HepG2 (cell line): ENCODE measurements around the gene RAD54L2. TPM values are rescaled to one million over a fixed set of nuclear protein-coding genes. Genes with fewer than 3 reads are reported as not detected.

Experiments used
- ARID2 ChIP-seq: sonication (generic); formaldehyde crosslinking; IDR thresholded peaks from 2 replicates; pipeline ENCODE4 v1.8.1; 2022; ENCODE audit warnings: mild to moderate bottlenecking, missing genetic modification reagents, borderline replicate concordance
- ATF7-NPFF ChIP-seq: sonication (generic); formaldehyde crosslinking; IDR thresholded peaks from 2 replicates; pipeline ENCODE4 v1.8.1; 2023; ENCODE audit warnings: mild to moderate bottlenecking, low read depth, missing genetic modification reagents, moderate library complexity
- BORCS8-MEF2B ChIP-seq: sonication (generic); formaldehyde crosslinking; IDR thresholded peaks from 2 replicates; pipeline ENCODE4 v1.8.0; 2022; ENCODE audit warnings: mild to moderate bottlenecking, missing genetic modification reagents
- CBFB ChIP-seq: sonication (generic); formaldehyde crosslinking; IDR thresholded peaks from 2 replicates; pipeline ENCODE4 v1.4.0; 2020; ENCODE audit warnings: missing genetic modification reagents
- FOXM1 ChIP-seq: sonication (generic); formaldehyde crosslinking; IDR thresholded peaks from 2 replicates; pipeline ENCODE4 v1.5.0; 2020; ENCODE audit warnings: missing genetic modification reagents
- JDP2 ChIP-seq: sonication (generic); formaldehyde crosslinking; IDR thresholded peaks from 2 replicates; pipeline ENCODE4 v1.8.1; 2022; ENCODE audit warnings: missing genetic modification reagents, borderline replicate concordance
- LCORL ChIP-seq, 2 experiments: fragments of 450-650 bp in 1 of 2; sonication (generic) in 1 of 2; formaldehyde crosslinking in 1 of 2; IDR thresholded peaks; 2 replicates each; pipeline versions ENCODE4 v1.5.0 to v1.6.1; 2017 to 2020; ENCODE audit warnings: antibody characterized with exemption in 1 of 2, missing genetic modification reagents in 1 of 2
- MIXL1 ChIP-seq: IDR thresholded peaks from 2 replicates; pipeline ENCODE4 v1.6.1; 2016
- MTA1 ChIP-seq: sonication (generic); formaldehyde crosslinking; IDR thresholded peaks from 2 replicates; pipeline ENCODE4 v1.4.0; 2020; ENCODE audit warnings: missing genetic modification reagents, mild to moderate bottlenecking, borderline replicate concordance
- PBX2 ChIP-seq: IDR thresholded peaks from 2 replicates; pipeline ENCODE4 v1.6.1; 2016; ENCODE audit warnings: control low read depth
- POLR2G ChIP-seq: fragments of 200-400 bp; formaldehyde crosslinking; IDR thresholded peaks from 2 replicates; pipeline ENCODE4 v1.6.1; 2018; ENCODE audit warnings: mild to moderate bottlenecking, low read depth, low read length, moderate library complexity
- RBFOX2 ChIP-seq: fragments of 200-400 bp; formaldehyde crosslinking; IDR thresholded peaks from 2 replicates; pipeline ENCODE4 v1.6.1; 2017; ENCODE audit warnings: low read depth, mild to moderate bottlenecking, low read length
- REL ChIP-seq: sonication (generic); formaldehyde crosslinking; conservative IDR thresholded peaks from 2 replicates; pipeline ENCODE4 v1.8.0; 2022; ENCODE audit warnings: mild to moderate bottlenecking, missing genetic modification reagents, moderate library complexity
- SRY ChIP-seq: sonication (generic); formaldehyde crosslinking; IDR thresholded peaks from 2 replicates; pipeline ENCODE4 v1.8.0; 2022; ENCODE audit warnings: mild to moderate bottlenecking, missing genetic modification reagents
- TBP ChIP-seq: sonication (generic); formaldehyde crosslinking; IDR thresholded peaks from 2 replicates; pipeline ENCODE4 v1.5.0; 2020; ENCODE audit warnings: missing genetic modification reagents
- TFDP2 ChIP-seq: sonication (generic); formaldehyde crosslinking; IDR thresholded peaks from 2 replicates; pipeline ENCODE4 v1.4.0; 2020; ENCODE audit warnings: missing genetic modification reagents
- TFE3 ChIP-seq: IDR thresholded peaks from 2 replicates; pipeline ENCODE4 v1.6.1; 2016
- ZNF253 ChIP-seq: sonication (generic); formaldehyde crosslinking; IDR thresholded peaks from 2 replicates; pipeline ENCODE4 v1.8.0; 2022; ENCODE audit warnings: mild to moderate bottlenecking, missing genetic modification reagents, borderline replicate concordance
- ZNF546 ChIP-seq: sonication (generic); formaldehyde crosslinking; conservative IDR thresholded peaks from 2 replicates; pipeline ENCODE4 v1.8.1; 2023; ENCODE audit warnings: mild to moderate bottlenecking, missing genetic modification reagents
- ZNF597 ChIP-seq: sonication (generic); formaldehyde crosslinking; IDR thresholded peaks from 2 replicates; pipeline ENCODE4 v1.5.0; 2020; ENCODE audit warnings: missing genetic modification reagents
- ZNF598 ChIP-seq: sonication (generic); formaldehyde crosslinking; IDR thresholded peaks from 2 replicates; pipeline ENCODE4 v1.5.1; 2020; ENCODE audit warnings: mild to moderate bottlenecking, missing genetic modification reagents, borderline replicate concordance
- ZNF614 ChIP-seq: IDR thresholded peaks from 2 replicates; pipeline ENCODE4 v1.6.1; 2018; ENCODE audit warnings: missing biosample characterization, missing genetic modification reagents, inconsistent platforms, borderline replicate concordance
- ZNF616 ChIP-seq: sonication (generic); formaldehyde crosslinking; IDR thresholded peaks from 2 replicates; pipeline ENCODE4 v1.5.0; 2020; ENCODE audit warnings: low read depth, mild to moderate bottlenecking, missing genetic modification reagents
- ZNF781 ChIP-seq: sonication (generic); formaldehyde crosslinking; IDR thresholded peaks from 2 replicates; pipeline ENCODE4 v1.5.1; 2020; ENCODE audit warnings: borderline replicate concordance, mild to moderate bottlenecking, missing genetic modification reagents; ENCODE audit errors: not compliant biosample characterization
- polyA plus RNA-seq, 8 experiments: library from polyadenylated mRNA; depleted of rRNA in 3 of 8; stranded (reverse) in 7 of 8; unstranded in 1 of 8; fragments of >200 nt; fragmentation: Illumina TruSeq in 4 of 8; extraction: Trizol in 4 of 8; gene quantifications; 2 replicates each; pipeline versions ENCODE4 v1.2.1 to v1.2.3, GENCODE V29; 2011 to 2016; ENCODE audit warnings: low read depth in 4 of 8, missing spikeins in 1 of 8, mixed read lengths in 1 of 8; ENCODE audit not compliant: insufficient read depth in 1 of 8
- total RNA-seq, 5 experiments: library from RNA; depleted of rRNA; stranded (reverse); fragments of >200 nt; fragmentation: Illumina TruSeq; extraction: Trizol; gene quantifications; 2 replicates each; pipeline ENCODE4 v1.2.3, GENCODE V29; 2016; ENCODE audit warnings: low read depth in 1 of 5

Gene RAD54L2
- total and polyA plus RNA-seq, 2 of the 13 experiments (the other 11 are each of a cell fraction or from before 2014, with no cell fraction given), result 5.5 to 14.8 TPM

GRCh38 chr3:51538459-51539290 lies at the start of gene RAD54L2 (continued):
- peak; percentile 62; the same call in 1 of the 2 replicates for TF ChIP-seq ARID2
- no peak for TF ChIP-seq ZNF597 (CRISPR knock-in tag)
- no peak for TF ChIP-seq FOXM1
- TF ChIP-seq ZNF253 (CRISPR knock-in tag), result peak; percentile 88; the same call in 1 of the 2 replicates
- TF ChIP-seq POLR2G, result peak; percentile 77
- TF ChIP-seq PBX2, result no peak
- TF ChIP-seq ZNF546 (CRISPR knock-in tag), result no peak
- no peak for TF ChIP-seq LCORL (IDR thresholded peaks at IDR 0.05)
- peak; percentile 76 for TF ChIP-seq LCORL (CRISPR knock-in tag; IDR thresholded peaks at IDR 0.05)
- TF ChIP-seq MTA1 (CRISPR knock-in tag), result peak; percentile 85; the same call in 1 of the 2 replicates
- peak; percentile 98 for TF ChIP-seq CBFB
- peak; percentile 86 for TF ChIP-seq MIXL1 (CRISPR knock-in tag)
- peak; percentile 82 for TF ChIP-seq ATF7-NPFF
- peak; percentile 96; the same call in 1 of the 2 replicates for TF ChIP-seq ZNF614
- TF ChIP-seq ZNF781 (CRISPR knock-in tag), result no peak
- peak; percentile 89 for TF ChIP-seq ZNF616 (CRISPR knock-in tag)
- peak; percentile 71; the same call in 1 of the 2 replicates for TF ChIP-seq TFE3 (CRISPR knock-in tag)
- TF ChIP-seq REL (CRISPR knock-in tag), result peak; percentile 67; the same call in 1 of the 2 replicates
- TF ChIP-seq TBP, result 0 out of 2 replicates have a peak, but pooled peaks have one; percentile 76
- TF ChIP-seq ZNF598 (CRISPR knock-in tag), result no peak
- TF ChIP-seq SRY (CRISPR knock-in tag), result peak; percentile 80
- peak; percentile 85 for TF ChIP-seq TFDP2 (CRISPR knock-in tag)
- peak; percentile 93 for TF ChIP-seq BORCS8-MEF2B (CRISPR knock-in tag)
- peak; percentile 62; the same call in 1 of the 2 replicates for TF ChIP-seq JDP2 (CRISPR knock-in tag)
- TF ChIP-seq RBFOX2, result peak; percentile 85
